ENCODE measurements around the gene CAMTA2.

Gene CAMTA2

DNA sequence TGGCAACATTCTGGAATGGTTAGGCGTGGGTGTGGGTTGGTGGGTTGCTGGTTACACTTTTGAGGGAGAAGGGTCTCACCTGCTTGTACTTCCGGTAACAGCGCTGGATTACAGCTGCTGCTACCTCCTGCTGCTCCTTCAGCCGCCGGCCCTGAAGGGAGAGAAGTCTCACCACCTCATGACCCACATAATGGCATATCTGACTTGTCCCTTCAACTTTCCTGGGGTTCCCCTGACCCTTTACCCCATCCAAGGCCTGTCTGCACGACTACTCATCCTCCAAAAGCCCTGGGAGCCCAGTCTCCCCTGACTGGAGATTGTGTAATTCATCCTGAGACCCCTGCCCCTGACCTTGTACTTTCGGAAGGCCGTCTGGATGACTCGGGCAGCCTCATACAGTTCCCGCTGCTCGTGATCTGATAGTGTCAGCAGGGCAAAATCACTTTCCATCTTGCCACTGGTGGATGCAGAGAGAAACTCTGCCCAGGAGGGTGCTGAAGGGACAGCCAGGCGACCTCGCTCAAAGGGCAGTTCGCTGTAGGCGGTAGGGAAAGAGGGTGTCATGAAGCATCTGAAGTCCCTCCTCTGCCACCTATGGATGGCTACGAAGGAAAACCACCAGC lies 17.8 kb downstream of the CAMTA2 start:
- DNase-seq (ENCODE audit: low spot score) = peak; percentile 29

DNA sequence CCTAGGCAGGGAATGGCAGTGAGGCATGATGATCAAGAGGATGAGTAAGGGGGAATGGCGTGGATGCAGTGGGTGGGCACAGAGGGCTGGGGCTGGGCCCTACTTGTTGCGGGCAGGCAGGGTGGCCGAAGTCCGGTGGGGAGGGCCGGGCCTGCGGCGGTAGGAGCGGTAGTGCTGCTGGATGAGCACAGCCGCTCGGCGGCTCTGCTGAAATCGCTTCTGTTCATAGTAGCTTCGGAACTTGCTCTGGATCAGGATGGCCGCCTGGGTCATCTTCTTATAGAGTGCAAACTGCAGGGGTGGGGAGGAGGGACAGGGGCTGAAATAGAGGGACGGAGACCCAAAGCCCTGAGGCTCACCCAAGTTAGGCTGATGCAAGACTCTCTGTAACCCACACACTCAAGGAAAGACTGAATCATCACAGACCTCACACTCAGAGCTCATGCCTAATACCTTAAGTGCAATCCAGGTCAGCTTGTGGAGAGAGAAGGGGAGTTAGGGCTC lies 18.4 kb downstream of the CAMTA2 start:
- DNase-seq (ENCODE audit: low spot score) = peak; percentile 84

DNA sequence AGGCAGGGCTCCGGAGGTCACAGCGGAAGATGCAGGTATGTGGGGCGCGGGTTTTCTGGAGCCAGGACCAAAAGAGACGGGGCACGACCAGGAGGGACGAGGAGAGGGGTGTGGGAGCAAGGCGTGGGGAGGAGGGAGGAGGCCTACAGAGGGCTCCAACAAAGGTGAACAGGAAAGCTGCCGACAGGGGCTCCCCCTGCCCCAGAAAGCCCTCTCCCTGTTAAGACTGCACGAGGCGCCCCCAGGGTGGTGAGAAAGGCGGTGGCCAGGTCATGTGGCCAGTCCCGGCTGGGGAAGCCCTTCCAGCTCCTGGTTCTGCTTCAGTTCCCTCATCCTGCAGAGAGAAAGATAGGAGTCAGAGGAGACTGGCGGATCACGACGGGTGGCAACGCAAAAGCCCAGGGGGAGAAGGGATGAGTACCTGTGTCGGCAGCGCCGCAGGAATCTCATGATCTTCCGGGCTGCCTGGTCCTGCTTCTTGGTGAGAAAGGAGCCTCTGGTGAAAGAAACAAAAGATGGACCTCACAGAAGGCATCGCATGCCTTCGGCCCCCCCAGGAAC lies 18.9 kb downstream of the CAMTA2 start:
- DNase-seq (ENCODE audit: low spot score) = peak; percentile 14

DNA sequence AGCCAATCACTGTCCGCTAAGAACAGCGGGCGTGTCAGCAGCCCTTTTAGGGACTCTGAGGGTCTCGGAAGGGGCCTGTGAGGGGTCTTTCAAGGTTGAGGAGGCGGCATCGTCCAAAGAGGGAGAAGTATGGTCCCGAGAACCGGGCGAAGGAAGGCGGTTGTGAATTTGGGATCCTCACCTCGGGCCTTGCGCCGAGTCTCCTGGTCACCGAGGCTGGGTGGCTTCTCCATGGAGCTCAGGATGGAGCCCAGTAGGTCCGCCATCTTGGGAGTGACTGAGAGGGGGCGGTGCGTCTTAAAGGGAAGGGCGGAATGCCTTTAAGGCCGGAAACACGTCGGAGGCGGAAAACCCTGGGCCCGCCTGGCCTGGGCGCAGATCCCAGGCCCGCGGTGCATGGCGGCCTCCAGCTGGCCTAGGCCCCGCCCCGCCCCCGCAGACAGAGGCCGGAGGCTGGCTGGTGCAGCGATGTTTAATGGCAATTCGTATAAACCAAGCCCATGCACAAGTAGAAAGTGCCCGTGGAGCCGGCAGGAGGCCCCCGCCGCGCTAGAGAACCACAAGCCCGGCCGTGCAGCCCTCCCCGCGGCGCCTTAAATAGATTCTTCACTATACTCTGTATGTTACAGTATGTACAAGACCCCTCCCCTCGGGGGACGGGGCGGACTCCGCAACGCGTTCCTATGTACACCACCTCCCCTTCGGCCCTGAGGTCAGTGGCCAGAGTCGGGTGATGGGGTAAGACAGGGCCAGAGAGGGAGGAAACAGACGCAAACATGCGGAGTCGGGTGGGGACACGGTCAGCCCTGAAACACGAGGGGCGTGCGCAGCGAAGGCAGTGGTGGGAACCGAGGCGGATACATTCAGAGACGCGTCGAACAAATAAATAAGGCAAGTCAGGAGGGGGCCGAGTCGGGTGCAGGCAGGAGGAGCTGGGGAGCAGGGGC lies 19.7 kb downstream of the CAMTA2 start, which contains the start of gene SPAG7:
Gene SPAG7, minus strand, starts transcription at position 279 of the 947 bp plus-strand sequence. Its CDS starts 13 bp downstream, at position 266.
- peak; percentile 95 for DNase-seq (ENCODE audit: low spot score)

DNA sequence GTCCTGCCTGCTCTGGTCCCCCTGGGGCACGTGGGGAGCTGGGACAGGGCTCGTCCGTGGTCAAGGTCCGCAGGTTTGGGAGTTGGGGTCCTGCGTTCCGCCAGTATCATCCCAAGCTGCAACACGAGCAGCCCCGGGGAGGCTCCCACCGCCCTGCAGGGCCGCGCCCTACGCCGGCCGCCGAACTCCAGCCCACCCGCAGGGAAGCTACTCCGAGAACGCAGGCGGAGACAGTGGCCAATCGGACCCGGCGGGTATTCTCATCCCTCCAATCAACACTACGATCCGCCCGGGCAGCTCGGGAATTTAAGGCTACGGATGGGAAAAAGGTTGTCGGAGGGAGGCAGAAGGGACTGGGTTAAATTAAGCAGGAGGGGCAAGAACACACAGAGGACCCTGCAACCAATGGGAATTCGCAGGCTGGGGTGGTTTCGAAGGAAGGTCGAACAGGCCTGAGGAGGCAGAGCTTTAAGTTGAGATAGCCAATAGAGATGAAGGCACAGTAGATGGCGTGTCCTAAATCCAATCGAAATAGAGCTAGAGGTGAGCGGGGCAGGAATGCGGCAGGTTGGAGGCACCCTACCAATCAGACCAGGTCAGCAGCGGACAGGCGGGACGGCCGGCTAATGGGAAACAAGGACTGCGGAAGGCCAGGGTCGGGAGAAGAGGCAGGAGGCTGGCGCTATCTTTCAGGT lies 20.5 kb downstream of the CAMTA2 start:
- peak; percentile 98 for DNase-seq (ENCODE audit: low spot score)

DNA sequence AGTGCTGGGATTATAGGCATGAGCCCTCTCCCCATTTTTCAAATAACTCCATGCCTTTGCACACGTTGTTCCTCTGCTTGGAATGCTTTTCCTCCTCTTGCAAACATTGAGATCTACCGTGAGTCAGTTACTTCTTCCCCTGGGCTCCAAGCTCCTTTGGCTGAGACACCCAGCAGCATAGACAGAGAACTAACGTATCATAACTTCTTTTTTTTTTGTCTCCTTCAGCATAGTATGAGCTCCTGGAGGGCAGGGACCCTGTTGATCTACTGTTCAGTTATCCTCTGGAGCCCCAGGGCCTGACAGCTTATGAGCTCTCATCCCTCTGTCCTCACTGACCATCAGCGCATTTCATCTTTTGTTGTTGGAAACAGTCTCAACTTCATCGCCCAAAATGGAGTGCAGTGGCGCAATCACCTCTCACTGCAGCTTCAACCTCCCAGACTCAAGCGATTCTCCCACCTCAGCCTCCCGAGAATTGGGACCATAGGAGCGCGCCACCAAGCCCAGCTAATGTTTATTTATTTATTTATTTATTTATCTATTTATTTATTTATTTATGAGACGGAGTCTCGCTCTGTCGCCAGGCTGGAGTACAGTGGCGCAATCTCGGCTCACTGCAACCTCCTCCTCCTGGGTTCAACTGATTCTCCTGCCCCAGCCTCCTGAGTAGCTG lies 22.0 kb downstream of the CAMTA2 start:
- no peak for DNase-seq (ENCODE audit: low spot score)

DNA sequence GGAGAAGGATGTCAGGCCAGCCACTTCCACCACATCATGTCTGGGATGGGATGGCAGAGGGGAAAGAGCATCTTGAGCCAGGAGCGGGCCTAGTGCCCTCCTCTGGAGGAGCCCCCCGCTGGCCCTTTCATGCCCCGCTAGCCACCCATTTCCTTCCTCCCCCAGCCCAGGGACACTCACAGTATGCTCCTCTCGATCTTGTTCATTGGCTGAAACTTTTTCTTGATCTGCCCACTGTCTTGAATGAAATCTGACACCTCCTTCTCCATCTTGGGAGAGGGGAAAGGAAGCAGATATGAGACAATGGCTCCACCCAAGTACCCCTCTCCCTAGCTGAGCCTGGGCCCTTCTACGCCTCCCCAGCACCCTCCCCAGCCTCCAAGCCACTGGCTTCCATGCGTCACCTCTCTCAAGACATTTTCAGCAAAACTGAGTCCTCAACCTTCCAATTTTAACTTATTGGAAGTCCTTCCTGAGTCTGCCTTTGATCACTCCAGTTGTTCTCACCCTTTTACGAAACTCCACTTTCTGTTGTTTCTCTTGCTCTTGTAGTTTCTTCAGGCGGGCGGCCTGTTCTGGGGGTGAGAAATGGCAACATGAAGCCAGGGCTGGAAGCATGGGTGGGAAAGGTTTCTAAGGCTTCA lies 27.1 kb downstream of the CAMTA2 start:
- no peak for DNase-seq (ENCODE audit: low spot score)

DNA sequence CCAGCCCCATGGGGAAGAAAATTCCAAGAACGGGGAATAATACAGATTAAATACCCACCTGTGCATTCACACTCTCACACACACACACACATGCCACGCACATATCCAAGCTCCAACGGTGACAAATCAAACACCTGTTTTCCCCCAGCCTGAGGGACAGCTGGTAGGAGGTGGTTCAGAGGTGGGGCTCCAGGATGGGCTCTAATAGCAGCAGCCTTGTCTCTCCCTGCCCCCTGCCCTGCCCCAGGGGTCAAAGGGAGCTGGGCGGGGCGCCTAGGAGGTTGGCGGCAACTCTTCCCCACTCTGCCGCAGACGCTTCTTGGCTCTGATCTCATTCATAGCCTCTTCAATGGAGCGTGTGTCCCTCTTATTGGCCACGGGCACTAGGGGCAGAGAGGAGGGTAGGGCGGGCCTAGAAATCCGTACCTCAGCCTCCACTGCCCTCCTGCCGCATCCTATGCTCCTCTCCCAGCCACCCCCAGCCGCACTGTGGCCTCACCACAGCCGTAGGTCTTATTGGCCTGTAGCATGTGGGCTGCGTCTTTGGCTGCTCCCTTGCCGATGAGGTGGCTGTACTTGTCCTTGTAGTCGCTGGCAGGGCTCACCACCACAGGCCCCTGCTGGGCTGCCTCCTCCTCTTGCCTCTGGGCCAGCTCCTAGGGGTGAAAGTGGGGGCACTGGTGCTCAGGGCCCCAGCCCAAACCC lies 28.1 kb downstream of the CAMTA2 start:
- no peak for DNase-seq (ENCODE audit: low spot score)

DNA sequence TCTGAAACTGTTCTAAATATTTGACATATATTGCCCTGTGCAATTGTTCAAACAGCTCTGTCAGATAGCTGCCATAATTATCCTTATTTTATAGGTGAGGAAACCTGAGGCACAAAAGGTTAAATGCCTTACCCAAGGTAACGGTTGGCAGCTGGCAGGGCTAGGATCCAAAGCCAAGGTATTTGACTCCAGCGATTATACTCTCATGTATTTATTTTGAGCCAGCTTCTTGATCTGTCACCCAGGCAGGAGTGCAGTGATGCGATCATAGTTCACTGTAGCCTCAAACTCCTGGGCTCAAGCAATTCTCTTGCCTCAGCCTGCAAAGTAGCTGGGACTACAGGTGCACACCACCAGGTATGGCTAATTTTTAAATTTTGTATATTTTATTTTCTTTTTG lies 29.4 kb downstream of the CAMTA2 start:
- no peak for DNase-seq (ENCODE audit: low spot score)

DNA sequence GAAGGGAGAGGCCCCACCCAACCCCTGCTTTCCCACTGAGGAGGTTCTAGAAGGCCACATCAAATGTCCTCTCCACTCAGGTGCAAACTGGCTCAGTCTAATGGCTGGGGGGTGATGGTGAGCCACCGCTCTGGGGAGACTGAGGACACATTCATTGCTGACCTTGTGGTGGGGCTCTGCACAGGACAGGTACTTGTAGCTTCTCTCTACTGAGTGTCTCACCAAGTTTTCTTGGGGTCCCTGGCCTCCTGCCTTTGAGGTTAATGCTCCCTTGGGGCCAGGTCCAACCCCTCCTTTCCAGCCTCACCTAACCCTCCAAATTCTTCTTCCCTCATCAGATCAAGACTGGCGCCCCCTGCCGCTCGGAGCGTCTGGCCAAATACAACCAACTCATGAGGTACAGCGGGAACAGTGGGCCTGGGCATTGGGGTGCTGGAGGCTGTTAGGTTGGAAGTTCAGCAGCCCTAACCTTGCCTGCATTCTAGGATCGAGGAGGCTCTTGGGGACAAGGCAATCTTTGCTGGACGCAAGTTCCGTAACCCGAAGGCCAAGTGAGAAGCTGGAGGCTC lies 30.9 kb downstream of the CAMTA2 start:
- DNase-seq (ENCODE audit: low spot score) = no peak

DNA sequence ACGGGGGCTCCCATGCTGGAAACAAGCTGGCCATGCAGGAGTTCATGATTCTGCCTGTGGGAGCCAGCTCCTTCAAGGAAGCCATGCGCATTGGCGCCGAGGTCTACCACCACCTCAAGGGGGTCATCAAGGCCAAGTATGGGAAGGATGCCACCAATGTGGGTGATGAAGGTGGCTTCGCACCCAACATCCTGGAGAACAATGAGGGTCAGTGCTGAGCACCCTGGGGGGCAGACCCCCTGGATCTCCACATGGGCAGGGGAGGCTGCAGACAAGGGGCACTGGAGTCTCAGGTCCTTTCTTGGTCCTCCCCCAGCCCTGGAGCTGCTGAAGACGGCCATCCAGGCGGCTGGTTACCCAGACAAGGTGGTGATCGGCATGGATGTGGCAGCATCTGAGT lies 32.4 kb downstream of the CAMTA2 start:
- no peak for DNase-seq (ENCODE audit: low spot score)

DNA sequence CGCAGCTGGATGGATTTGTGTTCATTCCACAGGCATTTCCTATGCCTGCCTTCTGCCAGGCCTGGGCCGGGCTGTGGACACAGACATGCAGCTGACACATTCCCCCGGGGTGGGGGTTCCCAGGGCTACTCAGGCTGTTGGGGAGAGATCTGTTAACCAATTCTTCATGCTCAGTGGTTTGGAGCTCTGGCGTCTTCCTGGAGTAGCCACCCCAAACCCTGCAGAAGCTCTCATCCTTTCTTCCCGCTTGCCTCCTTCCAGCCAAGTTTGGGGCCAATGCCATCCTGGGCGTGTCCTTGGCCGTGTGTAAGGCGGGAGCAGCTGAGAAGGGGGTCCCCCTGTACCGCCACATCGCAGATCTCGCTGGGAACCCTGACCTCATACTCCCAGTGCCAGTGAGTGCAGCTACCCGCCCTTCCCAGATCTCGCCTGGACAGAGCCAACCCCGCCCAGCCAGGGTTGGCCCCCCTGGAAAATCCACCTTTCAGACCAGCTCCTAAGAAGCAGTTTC lies 34.0 kb downstream of the CAMTA2 start:
- peak; percentile 81 for DNase-seq (ENCODE audit: low spot score)

DNA sequence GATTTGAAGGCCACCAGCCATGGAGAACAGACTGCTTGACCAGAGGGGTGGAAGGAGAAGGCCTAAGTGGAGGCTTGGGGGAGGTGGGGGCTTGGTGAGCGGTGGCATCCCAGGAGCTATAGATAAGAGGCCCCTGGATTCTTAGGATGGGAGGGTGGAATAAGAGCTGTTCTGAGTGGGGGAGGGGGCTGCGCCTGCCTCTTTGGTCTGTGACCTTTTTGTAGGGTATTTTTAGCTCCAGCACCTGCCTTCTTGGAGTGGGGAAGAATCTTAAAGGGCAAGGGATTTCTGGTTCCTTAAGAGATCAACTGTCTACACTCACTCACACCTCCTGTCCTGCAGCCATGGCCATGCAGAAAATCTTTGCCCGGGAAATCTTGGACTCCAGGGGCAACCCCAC lies 36.0 kb downstream of the CAMTA2 start:
- no peak for DNase-seq (ENCODE audit: low spot score)

DNA sequence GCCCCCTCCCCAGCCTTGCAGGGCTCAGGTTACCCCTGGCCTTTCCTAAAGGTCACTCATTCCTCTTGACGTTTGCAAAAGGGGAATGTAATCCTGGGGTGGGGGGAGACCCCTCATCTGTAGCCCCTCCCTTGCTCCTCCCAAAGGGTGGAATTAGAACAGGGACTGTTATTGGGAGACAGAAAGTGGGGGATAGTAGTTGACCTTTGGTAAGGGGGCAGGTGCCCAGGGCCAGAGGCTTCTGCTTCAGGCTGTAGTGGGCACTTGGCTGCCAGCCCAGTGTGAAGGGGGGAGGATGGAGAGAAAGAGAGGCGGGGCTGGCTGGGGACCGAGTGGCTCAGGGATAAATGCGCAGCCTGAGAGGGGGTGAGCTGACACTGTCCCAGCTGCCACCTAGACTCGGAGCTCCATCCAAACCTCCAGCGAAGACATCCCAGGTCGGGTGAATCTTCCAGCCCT lies 36.7 kb downstream of the CAMTA2 start, which contains the start of gene ENO3:
Gene ENO3, plus strand, starts transcription at position 374 of the 459 bp plus-strand sequence. CDS start 711 bp downstream, outside the sequence.
- no peak for DNase-seq (ENCODE audit: low spot score)

DNA sequence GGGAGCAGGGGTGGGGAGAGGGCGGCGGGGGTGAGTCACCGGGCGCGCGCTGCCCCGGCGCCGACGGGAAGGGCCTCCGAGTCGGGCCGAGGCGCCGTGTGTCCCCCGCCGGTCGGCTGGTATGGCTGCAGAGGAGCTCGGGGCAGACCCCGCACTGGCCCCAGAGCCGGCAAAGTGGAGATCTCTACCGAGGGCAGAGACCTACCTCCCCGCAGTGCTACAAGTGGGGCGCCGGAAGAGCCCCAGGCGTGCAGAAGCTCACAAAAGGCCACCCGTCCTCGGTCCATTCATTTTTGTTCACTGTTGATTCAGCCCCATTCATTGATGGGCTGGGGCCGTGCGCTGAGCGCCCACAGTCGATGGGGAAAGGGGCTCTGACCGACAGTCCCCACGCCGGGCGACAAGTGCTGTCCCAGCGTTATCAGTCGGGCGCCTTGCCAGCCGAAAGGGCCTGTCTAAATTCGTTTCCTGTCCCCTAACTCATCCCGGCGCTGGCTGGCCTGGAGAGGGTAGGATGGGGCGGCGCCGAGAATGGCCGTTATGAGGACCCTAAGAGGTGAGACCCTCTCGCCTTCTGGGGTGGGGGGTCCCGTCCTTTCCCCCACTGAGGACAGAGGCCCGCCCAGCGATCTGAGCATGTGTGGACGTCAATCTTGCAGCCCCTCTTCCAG lies 37.3 kb downstream of the CAMTA2 start:
- DNase-seq (ENCODE audit: low spot score) = no peak

DNA sequence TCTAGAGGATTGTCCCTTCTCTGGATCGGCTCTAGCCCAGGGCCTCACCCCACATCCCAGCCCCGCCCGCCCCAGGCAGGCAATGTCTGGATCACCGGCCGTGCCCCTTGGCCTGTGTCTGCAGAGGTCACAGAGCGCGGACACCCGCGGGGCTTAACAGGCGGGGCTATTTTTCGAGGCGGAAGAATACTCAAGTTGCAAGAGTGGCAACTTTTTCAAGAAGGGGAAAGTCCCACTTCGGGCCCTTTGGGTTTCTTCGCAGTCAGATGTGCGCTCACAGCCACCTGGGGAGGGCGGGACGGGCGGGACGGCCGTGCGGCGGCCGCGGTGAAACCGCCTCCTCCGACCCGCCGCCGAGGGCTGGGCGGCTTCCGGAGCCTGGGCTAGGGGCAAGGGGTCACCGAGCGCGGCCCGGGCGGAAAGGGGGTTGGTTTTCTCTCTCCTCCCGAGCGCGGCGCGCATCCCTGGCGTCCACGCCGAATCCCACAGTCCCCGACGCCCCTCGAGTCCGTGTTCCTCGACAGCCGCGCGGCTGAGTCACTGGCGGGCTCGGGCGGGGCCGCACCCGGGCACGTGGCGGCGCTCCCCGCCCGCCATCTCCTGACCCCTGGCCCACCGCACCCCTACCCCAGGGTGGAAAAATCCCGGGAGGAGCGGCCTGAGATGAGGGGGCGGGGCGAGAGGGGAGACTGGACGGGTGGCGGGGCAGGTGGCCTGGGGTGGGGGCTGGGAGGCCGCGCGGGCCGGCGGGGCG lies 38.0 kb downstream of the CAMTA2 start:
- DNase-seq (ENCODE audit: low spot score) = peak; percentile 78

DNA sequence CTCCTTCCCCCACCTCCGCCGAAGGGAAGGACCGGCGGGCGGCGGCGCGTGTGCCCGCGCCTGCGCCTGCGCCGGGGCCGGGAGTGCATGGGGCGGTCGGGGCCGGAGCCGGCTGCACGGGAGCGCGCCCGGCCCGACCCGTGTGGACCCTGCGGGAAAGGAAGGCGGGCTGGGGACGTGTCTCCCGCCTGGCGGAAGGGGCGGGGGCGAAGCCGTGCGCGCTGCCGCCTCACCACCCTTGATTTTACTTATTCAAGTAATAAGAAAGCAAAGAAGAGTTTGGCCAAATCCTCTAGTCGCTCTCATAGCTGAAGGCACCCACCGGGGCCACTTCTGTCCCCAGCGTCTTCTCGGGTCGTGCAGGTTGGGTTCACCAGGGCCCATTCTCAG lies 38.5 kb downstream of the CAMTA2 start:
- DNase-seq (ENCODE audit: low spot score) = peak; percentile 96

All from AG08396 (cell line).